Measurements from ENCODE around the gene EDDM13.
"Not testable (repeated sequence)": the region's sequence is repeated elsewhere in the genome, so short reads cannot be mapped to it uniquely, and the experiment has no call there.

The EDDM13 gene

GRCh38 chr19:56333506-56333905, 61.0 kb downstream of the EDDM13 start:
- Histone ChIP-seq H3K9ac (ENCODE audit: low read depth, low read length) (no peak overlapping the region), H3K9me3 (replicated peaks; ENCODE audit: low read length) (no peaks in the 10 kb centered on the region), H3K4me3 (ENCODE audit: low read length) (no peak overlapping the region)

GRCh38 chr19:56335371-56335770, 62.8 kb downstream of the EDDM13 start:
- H3K9me3 ChIP-seq (replicated peaks; ENCODE audit: low read length); H3K9ac ChIP-seq (ENCODE audit: low read depth, low read length); H3K4me1 ChIP-seq (ENCODE audit: control insufficient read depth, insufficient read depth, low read length); H3K27me3 ChIP-seq (ENCODE audit: control insufficient read depth, insufficient read depth, low read length); H3K4me3 ChIP-seq (ENCODE audit: low read length); H3K4me2 ChIP-seq (ENCODE audit: low read length); H3K36me3 ChIP-seq (ENCODE audit: insufficient read depth, low read length): not testable (repeated sequence)

More at GRCh38 chr19:56333506-56333905, 61.0 kb downstream of the EDDM13 start:
- H3K36me3 ChIP-seq (ENCODE audit: insufficient read depth, low read length): no peaks in the 10 kb centered on the region
- peaks cover 4% of the 10 kb centered on the region for H3K27me3 ChIP-seq (ENCODE audit: control insufficient read depth, insufficient read depth, low read length)
- H3K4me1 ChIP-seq (ENCODE audit: control insufficient read depth, insufficient read depth, low read length): no peaks in the 10 kb centered on the region
- H3K4me2 ChIP-seq (ENCODE audit: low read length): no peak overlapping the region

GRCh38 chr19:56337077-56337476, 64.5 kb downstream of the EDDM13 start:
- H3K4me2 ChIP-seq (ENCODE audit: low read length); H3K27me3 ChIP-seq (ENCODE audit: control insufficient read depth, insufficient read depth, low read length); H3K9ac ChIP-seq (ENCODE audit: low read depth, low read length); H3K36me3 ChIP-seq (ENCODE audit: insufficient read depth, low read length); H3K4me1 ChIP-seq (ENCODE audit: control insufficient read depth, insufficient read depth, low read length); H3K9me3 ChIP-seq (replicated peaks; ENCODE audit: low read length); H3K4me3 ChIP-seq (ENCODE audit: low read length): not testable (repeated sequence)

GRCh38 chr19:56339031-56339430, 66.5 kb downstream of the EDDM13 start:
- not testable (repeated sequence) for H3K4me2 ChIP-seq (ENCODE audit: low read length); H3K36me3 ChIP-seq (ENCODE audit: insufficient read depth, low read length); H3K27me3 ChIP-seq (ENCODE audit: control insufficient read depth, insufficient read depth, low read length); H3K9ac ChIP-seq (ENCODE audit: low read depth, low read length); H3K4me1 ChIP-seq (ENCODE audit: control insufficient read depth, insufficient read depth, low read length); H3K9me3 ChIP-seq (replicated peaks; ENCODE audit: low read length); H3K4me3 ChIP-seq (ENCODE audit: low read length)

GRCh38 chr19:56341948-56342347, 69.4 kb downstream of the EDDM13 start:
- no peak overlapping the region for H3K9ac ChIP-seq (ENCODE audit: low read depth, low read length)
- no peaks in the 10 kb centered on the region for H3K9me3 ChIP-seq (replicated peaks; ENCODE audit: low read length)
- no peaks in the 10 kb centered on the region for H3K4me1 ChIP-seq (ENCODE audit: control insufficient read depth, insufficient read depth, low read length)
- H3K4me2 ChIP-seq (ENCODE audit: low read length): no peak overlapping the region
- no peaks in the 10 kb centered on the region for H3K36me3 ChIP-seq (ENCODE audit: insufficient read depth, low read length)
- H3K27me3 ChIP-seq (ENCODE audit: control insufficient read depth, insufficient read depth, low read length): no peaks in the 10 kb centered on the region
- H3K4me3 ChIP-seq (ENCODE audit: low read length): no peak overlapping the region

- Histone ChIP-seq H3K9me3 (replicated peaks; ENCODE audit: low read length) (no peaks in the 10 kb centered on the region), H3K27me3 (ENCODE audit: control insufficient read depth, insufficient read depth, low read length) (no peaks in the 10 kb centered on the region), H3K9ac (ENCODE audit: low read depth, low read length) (no peak overlapping the region), H3K4me1 (ENCODE audit: control insufficient read depth, insufficient read depth, low read length) (no peaks in the 10 kb centered on the region), H3K4me3 (ENCODE audit: low read length) (no peak overlapping the region), H3K4me2 (ENCODE audit: low read length) (no peak overlapping the region), H3K36me3 (ENCODE audit: insufficient read depth, low read length) (no peaks in the 10 kb centered on the region)
These were observed 74.7 kb downstream of the EDDM13 start for GRCh38 chr19:56347163-56347778.

- Histone ChIP-seq H3K36me3 (ENCODE audit: insufficient read depth, low read length) (no peaks in the 10 kb centered on the region), H3K27me3 (ENCODE audit: control insufficient read depth, insufficient read depth, low read length) (no peaks in the 10 kb centered on the region), H3K4me3 (ENCODE audit: low read length) (no peak overlapping the region), H3K9me3 (replicated peaks; ENCODE audit: low read length) (no peaks in the 10 kb centered on the region), H3K4me2 (ENCODE audit: low read length) (no peak overlapping the region), H3K4me1 (ENCODE audit: control insufficient read depth, insufficient read depth, low read length) (no peaks in the 10 kb centered on the region), H3K9ac (ENCODE audit: low read depth, low read length) (no peak overlapping the region)
These were observed 75.8 kb downstream of the EDDM13 start for GRCh38 chr19:56348289-56348877.

GRCh38 chr19:56350416-56351045, 78.0 kb downstream of the EDDM13 start:
- H3K36me3 ChIP-seq (ENCODE audit: insufficient read depth, low read length): no peaks in the 10 kb centered on the region

GRCh38 chr19:56351208-56351607, 78.7 kb downstream of the EDDM13 start:
- no peak overlapping the region for H3K4me3 ChIP-seq (ENCODE audit: low read length)
- no peaks in the 10 kb centered on the region for H3K9me3 ChIP-seq (replicated peaks; ENCODE audit: low read length)
- H3K36me3 ChIP-seq (ENCODE audit: insufficient read depth, low read length): no peaks in the 10 kb centered on the region
- H3K4me2 ChIP-seq (ENCODE audit: low read length): no peak overlapping the region
- H3K9ac ChIP-seq (ENCODE audit: low read depth, low read length): no peak overlapping the region
- no peaks in the 10 kb centered on the region for H3K27me3 ChIP-seq (ENCODE audit: control insufficient read depth, insufficient read depth, low read length)
- H3K4me1 ChIP-seq (ENCODE audit: control insufficient read depth, insufficient read depth, low read length): no peaks in the 10 kb centered on the region

More at GRCh38 chr19:56350416-56351045, 78.0 kb downstream of the EDDM13 start:
- H3K27me3 ChIP-seq (ENCODE audit: control insufficient read depth, insufficient read depth, low read length): no peaks in the 10 kb centered on the region
- no peak overlapping the region for H3K9ac ChIP-seq (ENCODE audit: low read depth, low read length)
- no peaks in the 10 kb centered on the region for H3K4me1 ChIP-seq (ENCODE audit: control insufficient read depth, insufficient read depth, low read length)
- no peaks in the 10 kb centered on the region for H3K9me3 ChIP-seq (replicated peaks; ENCODE audit: low read length)
- H3K4me3 ChIP-seq (ENCODE audit: low read length): no peak overlapping the region
- H3K4me2 ChIP-seq (ENCODE audit: low read length): no peak overlapping the region

GRCh38 chr19:56355517-56355916, 83.0 kb downstream of the EDDM13 start:
- Histone ChIP-seq H3K4me1 (ENCODE audit: control insufficient read depth, insufficient read depth, low read length) (no peaks in the 10 kb centered on the region), H3K4me3 (ENCODE audit: low read length) (no peak overlapping the region), H3K4me2 (ENCODE audit: low read length) (no peak overlapping the region), H3K9me3 (replicated peaks; ENCODE audit: low read length) (peaks cover 3% of the 10 kb centered on the region), H3K27me3 (ENCODE audit: control insufficient read depth, insufficient read depth, low read length) (no peaks in the 10 kb centered on the region), H3K9ac (ENCODE audit: low read depth, low read length) (no peak overlapping the region), H3K36me3 (ENCODE audit: insufficient read depth, low read length) (no peaks in the 10 kb centered on the region)

- H3K4me1 ChIP-seq (ENCODE audit: control insufficient read depth, insufficient read depth, low read length): no peaks in the 10 kb centered on the region
- no peaks in the 10 kb centered on the region for H3K27me3 ChIP-seq (ENCODE audit: control insufficient read depth, insufficient read depth, low read length)
- H3K4me3 ChIP-seq (ENCODE audit: low read length): no peak overlapping the region
- no peak overlapping the region for H3K9ac ChIP-seq (ENCODE audit: low read depth, low read length)
- no peaks in the 10 kb centered on the region for H3K36me3 ChIP-seq (ENCODE audit: insufficient read depth, low read length)
- no peak overlapping the region for H3K4me2 ChIP-seq (ENCODE audit: low read length)
- H3K9me3 ChIP-seq (replicated peaks; ENCODE audit: low read length): peaks cover 3% of the 10 kb centered on the region
These were observed 84.4 kb downstream of the EDDM13 start for GRCh38 chr19:56356944-56357343.

Measured in skeletal muscle satellite cell (primary cell).